Activated CD8-positive, alpha-beta memory T cell treated with anti-CD3 and anti-CD28 coated beads for 36 hours (primary cell): ENCODE results near the gene RIT1. TPM values are rescaled to one million over a fixed set of nuclear protein-coding genes. Genes with fewer than 3 reads are reported as not detected.

Experiments
- CTCF ChIA-PET: fragments of 350-600 bp; sonication (Branson Sonifier 250); formaldehyde crosslinking; loops from one replicate; lab custom pipeline; 2021; ENCODE audit warnings: antibody characterized with exemption; lab: Charles Lee
- POLR2A ChIA-PET: fragments of 350-600 bp; sonication (Branson Sonifier 250); formaldehyde crosslinking; loops from one replicate; lab custom pipeline; 2021; ENCODE audit warnings: antibody characterized with exemption; lab: Charles Lee
- total RNA-seq, 2 experiments: library from RNA; stranded (reverse); gene quantifications; one replicate each; pipeline ENCODE4 v1.2.3, GENCODE V29; 2021

RIT1 gene
- total RNA-seq, 2 experiments from 2014 or later: 15.2 to 15.5 TPM

- POLR2A ChIA-PET: no interaction called here
- CTCF ChIA-PET: interaction anchor here (0.8 kb wide), 1 partner anchor 123 kb away, joined by 3 read pairs; no protein-coding TSS in a partner anchor
Measured at GRCh38 chr1:155877945-155878344, 33.2 kb downstream of the RIT1 start.

- ChIA-PET POLR2A (no interaction called here), CTCF (no interaction called here)
Measured at GRCh38 chr1:155873860-155874259, 37.3 kb downstream of the RIT1 start.

- ChIA-PET POLR2A (no interaction called here), CTCF (interaction anchor here (0.9 kb wide), 1 partner anchor 10 kb away, joined by 3 read pairs; no protein-coding TSS in a partner anchor)
Measured at GRCh38 chr1:155872527-155872926, 38.6 kb downstream of the RIT1 start.

- CTCF ChIA-PET: interaction anchor here (0.6 kb wide), 1 partner anchor 445 kb away, joined by 3 read pairs; no protein-coding TSS in a partner anchor
- POLR2A ChIA-PET: no interaction called here
Measured at GRCh38 chr1:155871390-155871789, 39.8 kb downstream of the RIT1 start.

GRCh38 chr1:155867766-155868165 is 43.4 kb downstream of the RIT1 start:
- CTCF ChIA-PET: no interaction called here
- POLR2A ChIA-PET: no interaction called here

GRCh38 chr1:155864393-155864792 is 46.8 kb downstream of the RIT1 start:
- ChIA-PET CTCF (no interaction called here), POLR2A (no interaction called here)

- CTCF ChIA-PET: no interaction called here
- POLR2A ChIA-PET: interaction anchor here (0.6 kb wide), 1 partner anchor 299 kb away, joined by 5 read pairs; no protein-coding TSS in a partner anchor
Measured at GRCh38 chr1:155861896-155862295, 49.3 kb downstream of the RIT1 start.

- POLR2A ChIA-PET: interaction anchor here (1.4 kb wide), 1 partner anchor 73 kb away, joined by 3 read pairs; the partner anchor contains the start of gene KHDC4
Measured at GRCh38 chr1:155860970-155861510, 50.1 kb downstream of the RIT1 start.

GRCh38 chr1:155859881-155860871 is 51.0 kb downstream of the RIT1 start:
- ChIA-PET CTCF (interaction anchor here (0.6 to 1.2 kb wide), 3 partner anchors 45 to 160 kb away, joined by 3 to 4 read pairs (median 4); no protein-coding TSS in a partner anchor), POLR2A (interaction anchor here (0.5 to 1.4 kb wide), 5 partner anchors 71 to 587 kb away, joined by 3 to 5 read pairs (median 3); partner anchors contain the start of genes CLK2 and KHDC4)

More at GRCh38 chr1:155860970-155861510, 50.1 kb downstream of the RIT1 start:
- CTCF ChIA-PET: no interaction called here

GRCh38 chr1:155859234-155859829 is 51.8 kb downstream of the RIT1 start, which contains the start of gene SYT11:
SYT11 (plus strand) TSS chr1:155859567; CDS start chr1:155859762, 195 bp downstream.
- ChIA-PET CTCF (interaction anchor here (1.0 to 1.2 kb wide), 2 partner anchors 46 to 50 kb away, joined by 3 to 4 read pairs; no protein-coding TSS in a partner anchor), POLR2A (interaction anchor here (0.6 to 1.0 kb wide), 2 partner anchors 9 to 71 kb away, joined by 5 to 6 read pairs; no protein-coding TSS in a partner anchor)

- POLR2A ChIA-PET: interaction anchor here (0.6 to 1.0 kb wide), 2 partner anchors 10 to 72 kb away, joined by 5 to 6 read pairs; no protein-coding TSS in a partner anchor
- CTCF ChIA-PET: interaction anchor here (0.7 kb wide), 1 partner anchor 610 kb away, joined by 3 read pairs; no protein-coding TSS in a partner anchor
Measured at GRCh38 chr1:155858800-155859233, 52.3 kb downstream of the RIT1 start.

GRCh38 chr1:155856975-155857930 is 53.9 kb downstream of the RIT1 start, which contains the start of gene GON4L:
GON4L (minus strand) TSS chr1:155857214; CDS start chr1:155853780, 3,434 bp downstream.
- CTCF ChIA-PET: interaction anchor here (0.5 to 0.9 kb wide), 3 partner anchors 17 to 329 kb away, joined by 3 read pairs; no protein-coding TSS in a partner anchor
- POLR2A ChIA-PET: interaction anchor here (0.5 to 1.0 kb wide), 3 partner anchors 9 to 220 kb away, joined by 3 to 11 read pairs (median 3); no protein-coding TSS in a partner anchor

- ChIA-PET POLR2A (interaction anchor here (0.6 to 1.0 kb wide), 2 partner anchors 8 to 219 kb away, joined by 3 read pairs; no protein-coding TSS in a partner anchor), CTCF (interaction anchor here (0.5 to 0.9 kb wide), 3 partner anchors 17 to 328 kb away, joined by 3 read pairs; no protein-coding TSS in a partner anchor)
Measured at GRCh38 chr1:155856257-155856974, 54.7 kb downstream of the RIT1 start.

- CTCF ChIA-PET: interaction anchor here (0.7 kb wide), 1 partner anchor 73 kb away, joined by 3 read pairs; no protein-coding TSS in a partner anchor
- POLR2A ChIA-PET: interaction anchor here (0.7 kb wide), 1 partner anchor 127 kb away, joined by 11 read pairs; no protein-coding TSS in a partner anchor
Measured at GRCh38 chr1:155850345-155850744, 60.8 kb downstream of the RIT1 start.

GRCh38 chr1:155847823-155848529 is 63.2 kb downstream of the RIT1 start:
- POLR2A ChIA-PET: interaction anchor here (1.2 kb wide), 1 partner anchor 8 kb away, joined by 3 read pairs; no protein-coding TSS in a partner anchor
- CTCF ChIA-PET: no interaction called here
